Glomerular endothelial cell (primary cell): ENCODE results near the gene NUDT22. TPM values are rescaled to one million over a fixed set of nuclear protein-coding genes. Genes with fewer than 3 reads are reported as not detected.

Experiments
- DNase-seq: peaks from one replicate; pipeline ENCODE4 v3.0.0-alpha.2; 2011; ENCODE audit warnings: low read depth, low spot score; ENCODE audit errors: extremely low read depth
- total RNA-seq: library from RNA; depleted of rRNA; stranded (reverse); fragments of >200 nt; gene quantifications from 2 replicates; pipeline ENCODE4 v1.2.3, GENCODE V29; 2015

The NUDT22 gene
- total RNA-seq, 1 donor from 2014 or later = 53.5 TPM

DNA sequence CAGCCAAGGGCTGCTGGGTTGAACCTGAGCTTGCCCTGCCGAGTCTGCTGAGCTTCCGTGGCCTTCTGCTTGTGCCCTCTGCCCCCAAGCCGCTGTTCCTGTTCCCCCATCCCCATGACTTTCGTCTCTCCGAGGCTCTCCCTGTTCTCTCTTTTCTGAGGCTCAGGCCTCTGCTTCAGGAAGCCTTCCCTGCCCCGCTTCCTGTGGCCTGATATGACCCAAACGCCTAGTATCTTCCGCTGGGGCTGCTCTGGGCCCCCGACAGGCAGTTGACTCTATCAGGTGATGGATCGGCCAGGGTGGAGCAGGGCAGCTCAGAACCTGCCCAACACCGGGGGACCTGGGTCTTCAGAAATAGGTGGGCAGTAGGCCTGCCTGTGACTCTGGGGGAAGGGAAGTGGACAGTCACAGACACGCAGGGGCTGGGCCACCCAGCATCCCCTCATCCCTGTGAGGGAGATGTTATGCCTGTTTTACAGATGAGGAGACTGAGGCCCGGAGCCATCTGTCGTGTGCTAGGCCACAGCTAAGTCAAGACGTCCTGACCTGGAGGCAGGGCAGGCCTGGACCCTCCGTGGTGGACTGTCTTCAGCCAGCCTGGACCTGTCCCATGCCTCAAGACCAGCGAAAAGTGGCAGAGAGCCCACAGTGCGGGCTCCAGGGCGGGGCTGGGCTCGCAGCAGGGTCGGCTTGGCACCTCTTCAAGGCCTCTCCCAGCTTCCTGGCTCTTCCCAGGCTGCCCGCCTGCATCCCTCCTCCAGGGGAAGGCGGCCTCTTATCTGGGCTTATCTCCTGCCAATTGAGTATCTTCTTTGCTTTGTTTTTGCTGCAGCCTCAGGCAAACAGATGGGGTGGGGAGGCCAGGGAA is 42.2 kb downstream of the NUDT22 start:
- DNase-seq = no peak

DNA sequence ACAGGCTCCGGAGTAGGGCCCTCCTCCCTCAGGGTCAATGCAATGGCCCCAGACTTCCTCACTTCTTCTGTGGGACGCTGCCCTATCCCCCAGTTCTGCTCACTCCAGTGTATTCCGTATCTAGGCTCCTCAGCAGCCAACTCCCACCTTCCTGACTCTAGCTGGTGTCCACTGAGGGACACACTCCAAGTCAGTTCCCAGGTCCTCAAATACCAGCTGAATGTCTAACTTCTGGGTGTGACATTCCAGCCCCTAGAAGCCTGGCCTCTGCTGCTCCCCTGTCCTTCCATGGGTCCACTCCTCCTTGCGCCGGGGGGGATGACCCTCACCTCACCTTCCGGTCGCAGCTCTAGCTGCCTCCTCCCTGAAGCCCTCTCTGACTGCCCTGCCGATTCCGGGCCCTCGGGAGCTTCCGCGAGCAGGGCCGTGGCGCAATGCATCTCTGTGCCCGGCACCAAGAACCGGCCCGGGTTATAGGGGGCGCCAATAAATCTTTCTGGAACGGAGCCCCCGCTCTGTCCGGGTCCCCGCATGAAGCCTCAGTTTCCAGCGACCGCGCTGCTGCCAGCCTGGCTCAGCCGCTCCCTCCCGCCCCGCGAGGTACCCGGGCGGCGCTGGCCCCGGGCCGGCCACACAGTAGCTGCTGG is 42.9 kb downstream of the NUDT22 start:
- no peak for DNase-seq

DNA sequence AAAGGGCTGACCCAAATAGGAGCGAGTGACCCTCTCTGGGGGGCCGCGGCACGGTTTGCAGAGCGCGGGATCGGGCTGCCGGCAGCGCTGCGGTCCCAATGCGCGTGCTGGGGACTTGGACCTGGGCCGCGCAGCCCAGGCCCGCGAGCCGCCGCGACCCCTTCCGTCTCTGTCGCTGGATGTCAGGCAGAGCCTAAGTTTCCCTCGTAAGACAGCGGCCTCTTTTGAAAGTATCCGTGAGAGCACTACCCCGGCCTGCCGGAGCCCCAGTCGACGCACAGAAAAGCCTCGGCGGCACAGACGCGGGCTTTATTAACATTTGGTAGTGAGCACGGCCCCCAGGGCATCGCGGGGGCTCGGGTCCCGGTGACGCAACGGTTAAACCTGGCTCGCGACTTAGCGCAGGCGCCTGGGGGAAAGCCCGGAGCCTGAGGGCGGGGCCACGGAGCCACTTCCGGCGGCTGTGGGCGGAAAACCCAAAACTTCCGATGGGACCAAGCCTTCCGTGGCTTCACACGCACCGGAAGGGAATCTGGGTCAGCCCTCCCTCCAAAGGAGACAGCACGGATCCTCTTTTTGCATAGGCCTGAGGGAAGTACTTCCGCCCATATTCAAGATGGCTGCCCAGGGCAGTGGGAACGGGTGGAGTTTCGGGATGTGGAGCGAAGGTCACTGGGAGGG is 43.6 kb downstream of the NUDT22 start:
- peak; percentile 95 for DNase-seq

DNA sequence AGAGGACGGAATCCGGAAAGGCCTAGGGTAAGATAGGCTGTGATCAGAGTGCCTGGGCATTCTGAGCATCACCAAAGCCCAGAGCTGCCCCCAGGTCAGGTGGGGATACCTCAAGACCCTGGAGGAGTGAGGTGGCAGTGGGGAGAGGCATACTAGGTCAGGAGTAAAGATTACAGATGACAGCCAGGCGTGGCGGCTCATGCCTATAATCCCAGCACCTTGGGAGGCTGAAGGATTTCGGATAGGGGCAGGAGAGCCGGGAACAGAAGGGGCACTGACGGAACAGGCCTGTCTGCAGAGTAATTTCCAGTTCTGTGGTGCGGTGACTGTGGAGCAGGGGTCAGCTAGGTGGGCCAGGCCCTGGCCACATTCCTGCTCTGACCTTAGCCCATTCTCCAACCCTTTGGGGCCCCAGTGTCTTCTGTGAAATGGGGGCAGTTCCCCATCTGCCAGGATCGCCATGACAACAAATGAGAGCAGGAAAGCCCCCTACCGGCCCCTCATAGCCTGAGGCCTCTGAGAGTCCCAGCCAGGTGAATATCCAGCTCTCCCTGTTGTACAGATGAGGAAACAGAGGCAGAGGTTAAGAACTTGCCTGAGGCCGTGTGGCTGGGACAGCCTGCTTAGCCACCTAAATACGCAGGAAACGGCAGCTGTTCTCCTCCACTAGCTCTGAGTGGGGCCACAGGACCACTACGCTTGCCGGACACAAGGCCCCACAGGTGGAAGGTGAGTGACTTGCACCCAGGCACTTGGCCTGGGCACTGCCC is 49.1 kb downstream of the NUDT22 start:
- DNase-seq = no peak

DNA sequence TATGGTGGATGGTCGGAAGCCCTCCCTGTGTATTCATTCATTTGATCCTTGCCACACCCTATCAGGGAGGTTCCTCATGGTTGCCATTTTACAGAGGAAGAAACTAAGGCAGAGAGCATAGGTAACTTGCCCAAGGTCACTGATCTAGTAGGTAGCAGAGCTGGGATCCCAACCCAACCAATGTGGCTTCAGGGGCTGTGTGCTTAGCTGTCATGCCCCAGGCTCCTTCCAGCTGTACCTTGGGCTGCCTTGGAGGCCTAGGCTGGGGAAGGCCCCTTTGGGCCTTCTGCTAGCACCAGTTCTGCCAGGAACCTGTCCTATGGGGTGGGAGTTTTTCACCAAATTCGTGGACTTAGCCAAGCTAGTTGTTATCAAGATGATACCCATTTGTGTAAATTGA is 49.8 kb downstream of the NUDT22 start:
- DNase-seq = no peak

DNA sequence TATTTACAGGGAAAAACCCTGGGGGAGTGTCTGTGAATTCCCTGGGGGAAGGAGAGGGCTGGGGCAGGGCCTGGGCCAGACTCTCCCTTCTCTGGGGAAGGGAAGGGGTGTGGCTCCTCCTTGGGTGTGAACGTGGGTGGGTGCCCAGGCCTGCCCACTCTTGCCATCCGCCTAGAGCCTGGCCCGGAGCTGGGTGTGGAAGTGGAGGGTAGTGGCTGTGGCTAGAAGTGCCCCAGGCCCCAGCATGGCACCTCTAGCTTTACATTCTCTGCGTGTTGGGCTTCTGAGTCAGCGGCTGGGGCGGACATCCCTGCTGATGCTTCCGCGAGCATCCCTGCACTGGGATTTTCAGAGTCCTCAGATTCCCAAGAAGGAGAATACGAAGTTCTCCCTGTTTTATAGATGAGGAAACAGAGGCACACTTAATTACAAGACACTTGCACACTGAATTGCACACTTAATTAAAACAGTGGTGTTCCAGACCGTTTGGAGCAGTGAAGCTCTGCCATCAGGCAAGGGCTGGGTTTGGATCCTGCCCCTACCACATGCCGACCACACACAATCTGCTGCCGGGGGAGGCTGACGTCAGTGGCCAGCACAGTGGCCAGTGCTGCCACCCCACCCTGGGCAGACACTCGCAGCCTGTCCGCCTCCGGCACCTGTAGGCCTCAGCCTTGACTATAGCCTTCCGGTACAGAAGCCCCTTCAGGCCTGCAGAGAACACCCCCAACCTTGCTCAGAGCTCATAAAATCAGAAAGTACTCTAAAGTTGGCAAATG is 50.8 kb downstream of the NUDT22 start:
- no peak for DNase-seq

DNA sequence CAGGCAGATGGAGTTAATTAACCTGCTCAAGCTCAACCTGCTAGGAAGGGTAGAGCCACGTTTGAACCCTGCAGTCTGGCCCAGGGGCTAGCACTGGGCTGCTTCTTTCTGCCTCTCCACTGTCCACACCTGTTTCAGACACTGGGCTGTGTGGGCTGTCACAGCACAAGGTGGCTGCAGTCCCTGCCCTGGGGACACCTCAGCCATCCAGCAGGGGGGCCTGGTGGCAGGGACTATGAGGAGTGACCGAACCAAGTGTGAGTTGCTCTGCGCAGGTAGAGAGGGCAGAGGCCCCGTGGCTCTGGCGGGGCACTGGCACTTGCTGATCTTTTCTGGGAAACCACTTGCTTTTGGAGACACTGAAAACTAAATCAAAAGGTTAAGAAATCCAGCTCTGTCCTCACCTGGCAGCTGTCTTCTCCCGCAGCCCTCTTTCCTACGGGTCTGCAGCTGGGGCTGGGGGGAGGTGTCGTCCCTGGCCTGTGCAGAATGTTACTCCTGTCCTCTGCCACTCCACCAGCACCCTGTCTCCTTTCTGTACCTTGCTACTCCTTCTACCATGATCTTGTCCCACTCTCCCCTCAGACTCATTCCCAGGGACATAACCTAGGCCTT is 52.6 kb downstream of the NUDT22 start:
- DNase-seq = no peak

Other genes with a start within 250 kb of the NUDT22 start
- 97.1 and 117 TPM in 2 replicates for gene OTUB1, start 239.8 kb upstream of the NUDT22 start, total RNA-seq
- not detected in 2 replicates for gene FLRT1, start 190.3 kb upstream of the NUDT22 start, total RNA-seq
- gene MACROD1, start 60.2 kb upstream of the NUDT22 start, total RNA-seq = 22.1 and 26.0 TPM in 2 replicates
- 199 and 219 TPM in 2 replicates for gene STIP1, start 40.1 kb upstream of the NUDT22 start, total RNA-seq
- 31.7 and 38.9 TPM in 2 replicates for gene FERMT3, start 19.6 kb upstream of the NUDT22 start, total RNA-seq
- gene TRPT1, start 88 bp upstream of the NUDT22 start, total RNA-seq = 39.7 and 47.4 TPM in 2 replicates
- 19.1 and 27.2 TPM in 2 replicates for gene DNAJC4, start 4.3 kb downstream of the NUDT22 start, total RNA-seq
- gene VEGFB, start 8.3 kb downstream of the NUDT22 start, total RNA-seq = 65.9 and 69.2 TPM in 2 replicates
- gene FKBP2, start 14.8 kb downstream of the NUDT22 start, total RNA-seq = 52.4 and 52.8 TPM in 2 replicates
- 316 and 365 TPM in 2 replicates for gene PPP1R14B, start 20.7 kb downstream of the NUDT22 start, total RNA-seq
- gene PLCB3, start 25.3 kb downstream of the NUDT22 start, total RNA-seq = 62.2 and 78.0 TPM in 2 replicates
- gene BAD, start 58.4 kb downstream of the NUDT22 start, total RNA-seq = 121 and 150 TPM in 2 replicates
- 28.1 and 41.5 TPM in 2 replicates for gene GPR137, start 59.6 kb downstream of the NUDT22 start, total RNA-seq
- not detected in 2 replicates for gene KCNK4, start 65.0 kb downstream of the NUDT22 start, total RNA-seq
- not detected in 2 replicates for gene CATSPERZ, start 74.1 kb downstream of the NUDT22 start, total RNA-seq
- gene ESRRA, start 79.2 kb downstream of the NUDT22 start, total RNA-seq = 46.9 and 47.2 TPM in 2 replicates
- 217 and 259 TPM in 2 replicates for gene TRMT112, start 91.3 kb downstream of the NUDT22 start, total RNA-seq
- gene PRDX5, start 91.8 kb downstream of the NUDT22 start, total RNA-seq = 305 and 480 TPM in 2 replicates
- gene CCDC88B, start 113.9 kb downstream of the NUDT22 start, total RNA-seq = 3.2 and 3.4 TPM in 2 replicates
- 42.1 and 49.0 TPM in 2 replicates for gene RPS6KA4, start 132.9 kb downstream of the NUDT22 start, total RNA-seq